Uterus (tissue), 2 donors: ENCODE results near the gene ZNF536.

Source experiments
- CTCF ChIP-seq, 4 experiments: fragments of 200-600 bp in 2 of 4; fragments of 450-650 bp in 2 of 4; sonication (generic) in 2 of 4; IDR thresholded peaks; one replicate each; pipeline ENCODE4 v1.5.1; 2016 to 2019; ENCODE audit warnings: antibody characterized with exemption in 4 of 4, mild to moderate bottlenecking in 2 of 4, moderate library complexity in 1 of 4
- POLR2A ChIP-seq, 2 donors: fragments of 450-650 bp; IDR thresholded peaks; one replicate each; pipeline ENCODE4 v1.6.1; 2016; ENCODE audit warnings: antibody characterized with exemption in 2 of 2, mild to moderate bottlenecking in 1 of 2, moderate library complexity in 1 of 2

DNA sequence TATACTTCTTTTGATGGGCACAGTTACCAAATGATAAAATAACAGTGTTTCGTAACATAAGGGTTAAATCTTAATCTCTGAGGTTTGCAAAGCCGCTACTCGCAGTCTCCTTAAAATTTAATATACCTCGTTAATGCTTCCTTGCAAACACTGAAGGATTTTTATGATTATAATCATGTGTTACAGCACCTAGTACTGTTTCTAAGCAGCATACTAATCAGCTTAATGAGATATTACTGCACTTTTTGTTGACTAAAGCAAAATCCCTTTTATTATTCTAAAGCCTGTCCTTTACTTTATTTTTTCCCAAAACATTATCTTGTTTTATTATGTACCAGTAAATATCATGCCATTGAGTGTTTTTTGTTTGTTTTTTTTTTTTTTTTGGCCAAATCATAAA, 70.5 kb downstream of the ZNF536 start:
- TF ChIP-seq POLR2A (IDR thresholded peaks at IDR 0.05), result no peak
- no peak for TF ChIP-seq CTCF (IDR thresholded peaks at IDR 0.05)
